H9 (cell line): Measurements from ENCODE around the gene R3HDM1. TPM values are rescaled to one million over a fixed set of nuclear protein-coding genes. Genes with fewer than 3 reads are reported as not detected.

Experiments
- DNase-seq: peaks from one replicate; pipeline ENCODE4 v3.0.0-alpha.2; 2017
- H2AFZ ChIP-seq: one replicate; pipeline ENCODE4 v1.6.1; 2013; ENCODE audit warnings: mild to moderate bottlenecking, low read length, control low read depth, moderate library complexity
- H2AK5ac ChIP-seq: 2 replicates; pipeline ENCODE4 v1.6.1; 2013; ENCODE audit warnings: low read length, control low read depth, mixed read lengths; ENCODE audit not compliant: insufficient read length
- H2BK120ac ChIP-seq: one replicate; pipeline ENCODE4 v1.6.1; 2013; ENCODE audit warnings: low read depth, mild to moderate bottlenecking, low read length, control low read depth, inconsistent platforms; ENCODE audit not compliant: poor library complexity, severe bottlenecking
- H2BK12ac ChIP-seq: 2 replicates; pipeline ENCODE4 v1.6.1; 2013; ENCODE audit warnings: low read length, control low read depth, mixed read lengths, low read depth; ENCODE audit not compliant: insufficient read length
- H2BK15ac ChIP-seq: 2 replicates; pipeline ENCODE4 v1.6.1; 2013; ENCODE audit warnings: low read depth, low read length, control low read depth
- H2BK20ac ChIP-seq: one replicate; pipeline ENCODE4 v1.6.1; 2013; ENCODE audit warnings: low read depth, mild to moderate bottlenecking, low read length, control low read depth, inconsistent platforms; ENCODE audit not compliant: poor library complexity, severe bottlenecking
- H2BK5ac ChIP-seq: 2 replicates; pipeline ENCODE4 v1.6.1; 2013; ENCODE audit warnings: low read length, control low read depth, mixed read lengths; ENCODE audit not compliant: insufficient read length
- H3K14ac ChIP-seq: 2 replicates; pipeline ENCODE4 v1.6.1; 2013; ENCODE audit warnings: low read length, control low read depth; ENCODE audit not compliant: insufficient read depth
- H3K18ac ChIP-seq: 2 replicates; pipeline ENCODE4 v1.6.1; 2013; ENCODE audit warnings: low read depth, mild to moderate bottlenecking, mixed read lengths, low read length, control low read depth; ENCODE audit not compliant: insufficient read length
- H3K23ac ChIP-seq: 2 replicates; pipeline ENCODE4 v1.6.1; 2013; ENCODE audit warnings: low read length, control low read depth, mixed read lengths, low read depth; ENCODE audit not compliant: insufficient read length
- H3K23me2 ChIP-seq: 2 replicates; pipeline ENCODE4 v1.6.1; 2013; ENCODE audit warnings: low read depth, mild to moderate bottlenecking, mixed read lengths, low read length, control low read depth; ENCODE audit not compliant: insufficient read length, poor library complexity, severe bottlenecking
- H3K27ac ChIP-seq: 2 replicates; pipeline ENCODE4 v1.5.1; 2013; ENCODE audit warnings: low read length, control low read depth, mixed read lengths, low read depth; ENCODE audit not compliant: insufficient read length
- H3K27me3 ChIP-seq: 2 replicates; pipeline ENCODE4 v1.6.1; 2013; ENCODE audit warnings: low read length, control low read depth, inconsistent platforms; ENCODE audit not compliant: insufficient read depth
- H3K4ac ChIP-seq: 2 replicates; pipeline ENCODE4 v1.6.1; 2013; ENCODE audit warnings: low read depth, mild to moderate bottlenecking, control low read depth, inconsistent platforms, low read length, moderate library complexity
- H3K4me1 ChIP-seq: 2 replicates; pipeline ENCODE4 v1.6.1; 2013; ENCODE audit warnings: low read length, control low read depth, inconsistent platforms; ENCODE audit not compliant: insufficient read depth
- H3K4me2 ChIP-seq: 2 replicates; pipeline ENCODE4 v1.6.1; 2013; ENCODE audit warnings: low read length, control low read depth, mixed read lengths; ENCODE audit not compliant: insufficient read length, insufficient read depth
- H3K56ac ChIP-seq: 2 replicates; pipeline ENCODE4 v1.6.1; 2013; ENCODE audit warnings: low read depth, mild to moderate bottlenecking, mixed read lengths, low read length, control low read depth; ENCODE audit not compliant: insufficient read length
- H3K79me1 ChIP-seq: 2 replicates; pipeline ENCODE4 v1.6.1; 2013; ENCODE audit warnings: low read depth, mild to moderate bottlenecking, moderate library complexity, low read length, control low read depth, inconsistent platforms; ENCODE audit not compliant: insufficient read depth, poor library complexity, severe bottlenecking
- H3K79me2 ChIP-seq: 2 replicates; pipeline ENCODE4 v1.6.1; 2013; ENCODE audit warnings: low read length, control low read depth, inconsistent platforms; ENCODE audit not compliant: insufficient read depth
- H3K9ac ChIP-seq: 2 replicates; pipeline ENCODE4 v1.6.1; 2013; ENCODE audit warnings: low read length, control low read depth, mixed read lengths; ENCODE audit not compliant: insufficient read length; ENCODE audit errors: extremely low read depth
- H3K9me3 ChIP-seq: one replicate; pipeline ENCODE4 v1.6.1; 2013; ENCODE audit warnings: low read depth, low read length, inconsistent platforms; ENCODE audit not compliant: control insufficient read depth
- H3T11ph ChIP-seq: one replicate; pipeline ENCODE4 v1.6.1; 2013; ENCODE audit warnings: mild to moderate bottlenecking, low read length, control low read depth, inconsistent platforms
- H4K20me1 ChIP-seq: one replicate; pipeline ENCODE4 v1.6.1; 2013; ENCODE audit not compliant: control insufficient read depth, insufficient read length, insufficient read depth
- H4K5ac ChIP-seq: 2 replicates; pipeline ENCODE4 v1.6.1; 2013; ENCODE audit warnings: low read depth, mild to moderate bottlenecking, mixed read lengths, low read length, control low read depth; ENCODE audit not compliant: insufficient read length
- H4K8ac ChIP-seq: replicated peaks from 2 replicates; pipeline ENCODE4 v1.6.1; 2013; ENCODE audit warnings: low read length, control low read depth, mixed read lengths, low read depth; ENCODE audit not compliant: insufficient read length
- H4K91ac ChIP-seq: 2 replicates; pipeline ENCODE4 v1.6.1; 2013; ENCODE audit warnings: low read depth, mild to moderate bottlenecking, moderate library complexity, mixed read lengths, low read length, control low read depth; ENCODE audit not compliant: insufficient read length
- H3K27ac Mint-ChIP-seq, 3 experiments: 2 replicates in 2 of 3; 3 replicates in 1 of 3; pipeline ENCODE4 v1.8.0; 2020 to 2021; ENCODE audit warnings: mixed read lengths in 3 of 3, mild to moderate bottlenecking in 1 of 3, moderate library complexity in 1 of 3
- H3K27me3 Mint-ChIP-seq: 2 replicates; pipeline ENCODE4 v1.8.0; 2021; ENCODE audit warnings: low read depth, mild to moderate bottlenecking, moderate library complexity, mixed read lengths
- H3K36me3 Mint-ChIP-seq, 3 experiments: 2 replicates in 2 of 3; 3 replicates in 1 of 3; pipeline ENCODE4 v1.8.0; 2020 to 2021; ENCODE audit warnings: low read depth in 3 of 3, mixed read lengths in 3 of 3; ENCODE audit not compliant: insufficient read depth in 1 of 3
- H3K4me1 Mint-ChIP-seq, 2 experiments: 2 replicates each; pipeline ENCODE4 v1.8.0; 2020; ENCODE audit warnings: mixed read lengths in 2 of 2
- H3K4me3 Mint-ChIP-seq, 2 experiments: 2 replicates in 1 of 2; 3 replicates in 1 of 2; pipeline ENCODE4 v1.8.0; 2020 to 2021; ENCODE audit warnings: mild to moderate bottlenecking in 2 of 2, mixed read lengths in 2 of 2, moderate library complexity in 1 of 2
- H3K9me3 Mint-ChIP-seq, 2 experiments: 2 replicates in 1 of 2; 3 replicates in 1 of 2; pipeline ENCODE4 v1.8.0; 2020; ENCODE audit warnings: mild to moderate bottlenecking in 2 of 2, mixed read lengths in 2 of 2, moderate library complexity in 1 of 2
- WGBS: extraction: QIAGEN DNeasy Blood & Tissue Kit; methylation state at CpG from one replicate; pipeline ENCODE4 v1.1.7; 2013; ENCODE audit warnings: missing lambda C conversion rate, low lambda C conversion rate, mixed read lengths; ENCODE audit not compliant: insufficient read length; ENCODE audit errors: extremely low coverage; 5-methylcytosine and 5-hydroxymethylcytosine counted together
- total RNA-seq: library from RNA; stranded (reverse); gene quantifications from 2 replicates; pipeline ENCODE4 v1.2.1, GENCODE V29; 2021
- TF ChIP-seq, protein P1 (sequence below): fragments of 200-600 bp; sonication (generic); conservative IDR thresholded peaks from 3 replicates; pipeline ENCODE4 v1.8.0; 2021; ENCODE audit warnings: antibody characterized with exemption, mild to moderate bottlenecking

R3HDM1 gene
- total RNA-seq, 1 experiment from 2014 or later: 58.8 TPM

DNA sequence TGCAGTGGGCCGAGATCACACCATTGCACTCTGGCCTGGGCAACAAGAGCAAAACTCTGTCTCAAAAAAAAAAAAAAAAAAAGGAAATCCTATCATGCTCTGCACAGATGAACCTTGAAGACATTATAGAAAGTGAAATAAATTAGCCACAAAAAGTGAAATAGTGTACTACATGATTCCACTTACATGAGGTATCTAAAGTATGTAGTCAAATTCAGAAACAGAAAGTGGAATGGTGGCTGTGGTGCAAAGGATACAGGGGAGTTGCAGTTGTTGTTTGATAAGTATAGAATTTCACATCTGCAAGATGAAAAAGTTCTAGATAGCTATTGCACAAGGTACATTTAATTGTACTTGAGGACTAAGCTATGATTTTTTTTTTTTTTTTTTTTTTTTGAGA, 5.5 kb upstream of the R3HDM1 start:
- WGBS: no CpG with 5 or more reads among the region's 1 CpG
- no peak overlapping the region for H4K5ac ChIP-seq
- no peak overlapping the region for H3K56ac ChIP-seq
- H3K4ac ChIP-seq: no peak overlapping the region
- peaks cover 6% of the 10 kb centered on the region for H3K79me1 ChIP-seq
- no peak overlapping the region for H2BK5ac ChIP-seq
- no peak overlapping the region for H3K9ac ChIP-seq
- no peaks in the 10 kb centered on the region for H4K20me1 ChIP-seq
- no peaks in the 10 kb centered on the region for H3K4me1 ChIP-seq
- H3K18ac ChIP-seq: no peak overlapping the region
- DNase-seq: no peak
- no peak overlapping the region for H2BK120ac ChIP-seq
- no peak overlapping the region for H2AK5ac ChIP-seq
- Mint-ChIP-seq H3K4me1 (peaks cover 0 to 12% of the 10 kb centered on the region in 2 experiments; a peak in 1 of 4 replicates), H3K27ac (no peak overlapping the region), H3K27me3 (no peaks in the 10 kb centered on the region), H3K9me3 (peaks cover 0 to under 1% of the 10 kb centered on the region in 2 experiments; a peak in 3 of 5 replicates), H3K4me3 (no peak overlapping the region), H3K36me3 (peaks cover 23 to 33% (median 29%) of the 10 kb centered on the region in 3 experiments)
- no peak overlapping the region for H2AFZ ChIP-seq
- H3K4me2 ChIP-seq: no peak overlapping the region
- no peaks in the 10 kb centered on the region for H3K9me3 ChIP-seq
- H3T11ph ChIP-seq: no peak overlapping the region
- H3K23me2 ChIP-seq: no peaks in the 10 kb centered on the region
- no peak overlapping the region for H2BK20ac ChIP-seq
- no peak overlapping the region for H4K91ac ChIP-seq
- H3K14ac ChIP-seq: no peak overlapping the region
- H3K79me2 ChIP-seq: peaks cover 1% of the 10 kb centered on the region; the same call in 1 of the 2 replicates
- no peak overlapping the region for H3K27ac ChIP-seq
- no peak overlapping the region for H2BK12ac ChIP-seq
- H4K8ac ChIP-seq: no peak overlapping the region
- TF ChIP-seq, protein P1, sequence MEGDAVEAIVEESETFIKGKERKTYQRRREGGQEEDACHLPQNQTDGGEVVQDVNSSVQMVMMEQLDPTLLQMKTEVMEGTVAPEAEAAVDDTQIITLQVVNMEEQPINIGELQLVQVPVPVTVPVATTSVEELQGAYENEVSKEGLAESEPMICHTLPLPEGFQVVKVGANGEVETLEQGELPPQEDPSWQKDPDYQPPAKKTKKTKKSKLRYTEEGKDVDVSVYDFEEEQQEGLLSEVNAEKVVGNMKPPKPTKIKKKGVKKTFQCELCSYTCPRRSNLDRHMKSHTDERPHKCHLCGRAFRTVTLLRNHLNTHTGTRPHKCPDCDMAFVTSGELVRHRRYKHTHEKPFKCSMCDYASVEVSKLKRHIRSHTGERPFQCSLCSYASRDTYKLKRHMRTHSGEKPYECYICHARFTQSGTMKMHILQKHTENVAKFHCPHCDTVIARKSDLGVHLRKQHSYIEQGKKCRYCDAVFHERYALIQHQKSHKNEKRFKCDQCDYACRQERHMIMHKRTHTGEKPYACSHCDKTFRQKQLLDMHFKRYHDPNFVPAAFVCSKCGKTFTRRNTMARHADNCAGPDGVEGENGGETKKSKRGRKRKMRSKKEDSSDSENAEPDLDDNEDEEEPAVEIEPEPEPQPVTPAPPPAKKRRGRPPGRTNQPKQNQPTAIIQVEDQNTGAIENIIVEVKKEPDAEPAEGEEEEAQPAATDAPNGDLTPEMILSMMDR: no peak
- no peak overlapping the region for H2BK15ac ChIP-seq
- H3K23ac ChIP-seq: no peak overlapping the region
- no peaks in the 10 kb centered on the region for H3K27me3 ChIP-seq
